HG03460 (cell line): ENCODE data around the gene CYP24A1.
"Not testable (repeated sequence)": the region's sequence is repeated elsewhere in the genome, so short reads cannot be mapped to it uniquely, and the experiment has no call there.

Experiments used
- ATAC-seq: cut with Tn5 transposase; IDR thresholded peaks from one replicate; pipeline ENCODE4 v1.9.1; 2021; ENCODE audit not compliant: unreplicated experiment

Gene CYP24A1

GRCh38 chr20:54134445-54135220 lies 39.2 kb downstream of the CYP24A1 start:
- ATAC-seq: no peak

- no peak for ATAC-seq
Observed at GRCh38 chr20:54133434-54134427, 40.1 kb downstream of the CYP24A1 start.

- no peak for ATAC-seq
Observed at GRCh38 chr20:54132612-54133433, 41.0 kb downstream of the CYP24A1 start.

GRCh38 chr20:54131675-54132611 lies 41.8 kb downstream of the CYP24A1 start:
- no peak for ATAC-seq

GRCh38 chr20:54131125-54131524 lies 42.7 kb downstream of the CYP24A1 start:
- ATAC-seq: not testable (repeated sequence)

- no peak for ATAC-seq
Observed at GRCh38 chr20:54129350-54129749, 44.4 kb downstream of the CYP24A1 start.

GRCh38 chr20:54127855-54128574 lies 45.8 kb downstream of the CYP24A1 start:
- ATAC-seq: no peak

GRCh38 chr20:54126806-54127655 lies 46.8 kb downstream of the CYP24A1 start:
- ATAC-seq: no peak

GRCh38 chr20:54126328-54126727 lies 47.5 kb downstream of the CYP24A1 start:
- not testable (repeated sequence) for ATAC-seq

- ATAC-seq: no peak
Observed at GRCh38 chr20:54123587-54124180, 50.1 kb downstream of the CYP24A1 start.

- no peak for ATAC-seq
Observed at GRCh38 chr20:54122681-54123586, 50.9 kb downstream of the CYP24A1 start.

GRCh38 chr20:54122189-54122588 lies 51.6 kb downstream of the CYP24A1 start:
- ATAC-seq: peak; percentile 62

GRCh38 chr20:54119744-54120143 lies 54.0 kb downstream of the CYP24A1 start:
- ATAC-seq: no peak

- no peak for ATAC-seq
Observed at GRCh38 chr20:54118220-54119001, 55.4 kb downstream of the CYP24A1 start.

- no peak for ATAC-seq
Observed at GRCh38 chr20:54116550-54117235, 57.1 kb downstream of the CYP24A1 start.
